Caco-2 (cell line): ENCODE data around the gene MGLL. TPM values are rescaled to one million over a fixed set of nuclear protein-coding genes. Genes with fewer than 3 reads are reported as not detected.

ENCODE experiments used
- BruUV-seq: library from RNA; stranded (reverse); fragments of 400-500 nt; replicated peaks from 2 replicates; lab custom pipeline; 2021; lab: Mats Ljungman, UMichigan
- CTCF ChIA-PET: fragments of 300-600 bp; sonication (Branson Sonifier 250); formaldehyde crosslinking; loops from one replicate; lab custom pipeline; 2022; ENCODE audit warnings: antibody characterized with exemption; lab: Charles Lee
- POLR2A ChIA-PET: fragments of 300-600 bp; sonication (Branson Sonifier 250); formaldehyde crosslinking; loops from one replicate; lab custom pipeline; 2022; ENCODE audit warnings: antibody characterized with exemption; lab: Charles Lee
- DNase-seq, 2 experiments: peaks; one replicate each; pipeline versions ENCODE4 v3.0.0 to v3.0.0-alpha.2; 2020 to 2022
- H3K27me3 ChIP-seq: replicated peaks from 2 replicates; pipeline ENCODE4 v1.6.0; 2011; ENCODE audit warnings: low read length; ENCODE audit not compliant: control insufficient read depth, insufficient read depth
- H3K36me3 ChIP-seq: 2 replicates; pipeline ENCODE4 v1.5.1; 2011; ENCODE audit warnings: low read length; ENCODE audit not compliant: control insufficient read depth, insufficient read depth
- H3K4me1 ChIP-seq: fragments of 250-450 bp; sonication (Bioruptor Pico); 2 replicates; pipeline ENCODE4 v1.5.1; 2020; ENCODE audit warnings: mild to moderate bottlenecking
- H3K4me3 ChIP-seq: 2 replicates; pipeline ENCODE4 v1.5.1; 2011; ENCODE audit warnings: low read depth, mild to moderate bottlenecking, control low read depth, low read length
- H3K9me3 ChIP-seq: fragments of 250-450 bp; sonication (Bioruptor Pico); 2 replicates; pipeline ENCODE4 v1.5.1; 2020; ENCODE audit warnings: mild to moderate bottlenecking, moderate library complexity
- H3K27ac Mint-ChIP-seq: one replicate; pipeline ENCODE4 v1.8.0; 2022; ENCODE audit warnings: mixed read lengths; ENCODE audit not compliant: unreplicated experiment
- H3K27me3 Mint-ChIP-seq: one replicate; pipeline ENCODE4 v1.8.0; 2022; ENCODE audit warnings: mixed read lengths; ENCODE audit not compliant: insufficient read depth, unreplicated experiment
- H3K36me3 Mint-ChIP-seq: one replicate; pipeline ENCODE4 v1.8.0; 2022; ENCODE audit warnings: mild to moderate bottlenecking, mixed read lengths; ENCODE audit not compliant: insufficient read depth, unreplicated experiment
- H3K4me1 Mint-ChIP-seq: one replicate; pipeline ENCODE4 v1.8.0; 2022; ENCODE audit warnings: low read depth, mixed read lengths; ENCODE audit not compliant: unreplicated experiment
- H3K4me3 Mint-ChIP-seq: one replicate; pipeline ENCODE4 v1.8.0; 2022; ENCODE audit warnings: mild to moderate bottlenecking, moderate library complexity, mixed read lengths; ENCODE audit not compliant: unreplicated experiment
- H3K9me3 Mint-ChIP-seq: one replicate; pipeline ENCODE4 v1.8.0; 2022; ENCODE audit warnings: mixed read lengths; ENCODE audit not compliant: unreplicated experiment
- CTCF ChIP-seq, 2 experiments: fragments of 200-600 bp in 1 of 2; IDR thresholded peaks; 1 replicate in 1 of 2; 2 replicates in 1 of 2; pipeline versions ENCODE4 v1.5.1 to v1.8.0; 2011 to 2022; ENCODE audit warnings: antibody characterized with exemption in 1 of 2, control low read depth in 1 of 2, inconsistent platforms in 1 of 2, low read depth in 1 of 2, low read length in 1 of 2, mild to moderate bottlenecking in 1 of 2, moderate library complexity in 1 of 2; ENCODE audit not compliant: insufficient read depth in 1 of 2, severe bottlenecking in 1 of 2, unreplicated experiment in 1 of 2
- intact Hi-C: fragments of 100-400 bp; cut with micrococcal nuclease; formaldehyde crosslinking; loops from one replicate; pipeline ENCODE4 v1.10.0; 2022; ENCODE audit not compliant: unreplicated experiment
- total RNA-seq: library from RNA; stranded (reverse); gene quantifications from 2 replicates; pipeline ENCODE4 v1.2.3, GENCODE V29; 2022

Gene MGLL
- total RNA-seq, 1 experiment from 2014 or later: 7.8 TPM

GRCh38 chr3:127770671-127771355, 51.5 kb downstream of the MGLL start:
- BruUV-seq: no TSS peak
- ChIA-PET POLR2A (no interaction called here), CTCF (no interaction called here)
- Mint-ChIP-seq H3K27ac (no peak overlapping the region), H3K4me3 (no peak overlapping the region), H3K36me3 (no peaks in the 10 kb centered on the region), H3K4me1 (peaks cover 21% of the 10 kb centered on the region), H3K9me3 (no peaks in the 10 kb centered on the region), H3K27me3 (no peaks in the 10 kb centered on the region)
- TF ChIP-seq CTCF (IDR thresholded peaks at IDR 0.05; ENCODE audit: insufficient read depth in 1 of 2, low read depth in 1 of 2, low read length in 1 of 2, severe bottlenecking in 1 of 2, unreplicated experiment in 1 of 2): no peak
- no peak for DNase-seq
- no peaks in the 10 kb centered on the region for H3K36me3 ChIP-seq
- H3K27me3 ChIP-seq: no peaks in the 10 kb centered on the region
- intact Hi-C loops: no loop called here
- no peak overlapping the region for H3K4me3 ChIP-seq
- no peaks in the 10 kb centered on the region for H3K9me3 ChIP-seq
- peaks cover 23% of the 10 kb centered on the region for H3K4me1 ChIP-seq

GRCh38 chr3:127769284-127770081, 52.8 kb downstream of the MGLL start:
- Histone ChIP-seq H3K4me1 (peaks cover 23% of the 10 kb centered on the region), H3K27me3 (no peaks in the 10 kb centered on the region), H3K4me3 (no peak overlapping the region), H3K9me3 (no peaks in the 10 kb centered on the region), H3K36me3 (no peaks in the 10 kb centered on the region)
- CTCF ChIA-PET: no interaction called here
- peaks cover 21% of the 10 kb centered on the region for H3K4me1 Mint-ChIP-seq
- no peak overlapping the region for H3K27ac Mint-ChIP-seq
- POLR2A ChIA-PET: no interaction called here
- BruUV-seq: no TSS peak
- H3K9me3 Mint-ChIP-seq: no peaks in the 10 kb centered on the region
- TF ChIP-seq CTCF (IDR thresholded peaks at IDR 0.05; ENCODE audit: insufficient read depth in 1 of 2, low read depth in 1 of 2, low read length in 1 of 2, severe bottlenecking in 1 of 2, unreplicated experiment in 1 of 2): no peak
- H3K4me3 Mint-ChIP-seq: no peak overlapping the region
- no peaks in the 10 kb centered on the region for H3K27me3 Mint-ChIP-seq
- intact Hi-C loops: no loop called here
- DNase-seq: no peak
- no peaks in the 10 kb centered on the region for H3K36me3 Mint-ChIP-seq

- no peak overlapping the region for H3K4me3 Mint-ChIP-seq
- H3K27me3 Mint-ChIP-seq: no peaks in the 10 kb centered on the region
- peaks cover 21% of the 10 kb centered on the region for H3K4me1 Mint-ChIP-seq
- H3K9me3 Mint-ChIP-seq: no peaks in the 10 kb centered on the region
- no peaks in the 10 kb centered on the region for H3K36me3 Mint-ChIP-seq
- Histone ChIP-seq H3K9me3 (no peaks in the 10 kb centered on the region), H3K4me1 (peaks cover 23% of the 10 kb centered on the region), H3K27me3 (no peaks in the 10 kb centered on the region), H3K4me3 (no peak overlapping the region), H3K36me3 (no peaks in the 10 kb centered on the region)
- peak overlapping the region; percentile 75 for H3K27ac Mint-ChIP-seq
- intact Hi-C loops: no loop called here
- ChIA-PET POLR2A (no interaction called here), CTCF (interaction anchor here (1.3 kb wide), 1 partner anchor 22 kb away, joined by 5 read pairs; no protein-coding TSS in a partner anchor)
- no peak for DNase-seq
- BruUV-seq: no TSS peak
- TF ChIP-seq CTCF (IDR thresholded peaks at IDR 0.05; ENCODE audit: insufficient read depth in 1 of 2, low read depth in 1 of 2, low read length in 1 of 2, severe bottlenecking in 1 of 2, unreplicated experiment in 1 of 2): no peak
These were observed 53.8 kb downstream of the MGLL start for GRCh38 chr3:127768346-127769008.
